ENCODE data around the gene PSMD11.
A peak's percentile ranks its signal among the peaks of the same experiment; 100 is the strongest.

PSMD11 gene

GRCh38 chr17:32503251-32504165 is 59.2 kb downstream of the PSMD11 start:
- H3K9me3 Mint-ChIP-seq: no peaks in the 10 kb centered on the region
- ATAC-seq (peak; percentile 85), DNase-seq (no peak)
- no peaks in the 10 kb centered on the region for H3K27me3 Mint-ChIP-seq
- H3K4me1 Mint-ChIP-seq: peaks cover 72% of the 10 kb centered on the region
- peak overlapping the region; percentile 35 for H3K4me3 Mint-ChIP-seq
- peaks cover 2% of the 10 kb centered on the region for H3K36me3 Mint-ChIP-seq (ENCODE audit: low read depth)
- H3K27ac Mint-ChIP-seq: peak overlapping the region; percentile 84

GRCh38 chr17:32504166-32504990 is 60.1 kb downstream of the PSMD11 start:
- no peaks in the 10 kb centered on the region for H3K27me3 Mint-ChIP-seq
- peaks cover 2% of the 10 kb centered on the region for H3K36me3 Mint-ChIP-seq (ENCODE audit: low read depth)
- H3K27ac Mint-ChIP-seq: peak overlapping the region; percentile 84
- ATAC-seq (no peak), DNase-seq (no peak)
- peak overlapping the region; percentile 35 for H3K4me3 Mint-ChIP-seq
- no peaks in the 10 kb centered on the region for H3K9me3 Mint-ChIP-seq
- peaks cover 76% of the 10 kb centered on the region for H3K4me1 Mint-ChIP-seq

GRCh38 chr17:32508926-32509325 is 64.6 kb downstream of the PSMD11 start:
- H3K27me3 Mint-ChIP-seq: no peaks in the 10 kb centered on the region
- no peak for ATAC-seq
- H3K4me1 Mint-ChIP-seq: peaks cover 52% of the 10 kb centered on the region
- no peaks in the 10 kb centered on the region for H3K36me3 Mint-ChIP-seq (ENCODE audit: low read depth)
- no peak overlapping the region for H3K4me3 Mint-ChIP-seq
- H3K27ac Mint-ChIP-seq: no peak overlapping the region
- no peaks in the 10 kb centered on the region for H3K9me3 Mint-ChIP-seq
- DNase-seq: no peak

GRCh38 chr17:32510466-32510865 is 66.2 kb downstream of the PSMD11 start:
- Mint-ChIP-seq H3K4me3 (no peak overlapping the region), H3K36me3 (ENCODE audit: low read depth) (no peaks in the 10 kb centered on the region), H3K27me3 (no peaks in the 10 kb centered on the region), H3K27ac (no peak overlapping the region), H3K9me3 (no peaks in the 10 kb centered on the region), H3K4me1 (peaks cover 50% of the 10 kb centered on the region)
- ATAC-seq: no peak
- no peak for DNase-seq

GRCh38 chr17:32512328-32512727 is 68.0 kb downstream of the PSMD11 start:
- Mint-ChIP-seq H3K36me3 (ENCODE audit: low read depth) (no peaks in the 10 kb centered on the region), H3K27me3 (no peaks in the 10 kb centered on the region), H3K27ac (no peak overlapping the region), H3K9me3 (no peaks in the 10 kb centered on the region), H3K4me3 (no peak overlapping the region), H3K4me1 (peaks cover 56% of the 10 kb centered on the region)
- ATAC-seq (no peak), DNase-seq (no peak)

- DNase-seq (no peak), ATAC-seq (no peak)
- Mint-ChIP-seq H3K27me3 (no peaks in the 10 kb centered on the region), H3K27ac (no peak overlapping the region), H3K9me3 (no peaks in the 10 kb centered on the region), H3K4me1 (peaks cover 60% of the 10 kb centered on the region), H3K4me3 (no peak overlapping the region), H3K36me3 (ENCODE audit: low read depth) (no peaks in the 10 kb centered on the region)
Observed at GRCh38 chr17:32513579-32513978, 69.3 kb downstream of the PSMD11 start.

- no peaks in the 10 kb centered on the region for H3K9me3 Mint-ChIP-seq
- H3K27ac Mint-ChIP-seq: no peak overlapping the region
- no peaks in the 10 kb centered on the region for H3K36me3 Mint-ChIP-seq (ENCODE audit: low read depth)
- no peak overlapping the region for H3K4me3 Mint-ChIP-seq
- H3K27me3 Mint-ChIP-seq: no peaks in the 10 kb centered on the region
- DNase-seq (no peak), ATAC-seq (no peak)
- peaks cover 60% of the 10 kb centered on the region for H3K4me1 Mint-ChIP-seq
Observed at GRCh38 chr17:32514606-32515005, 70.3 kb downstream of the PSMD11 start.

DNA sequence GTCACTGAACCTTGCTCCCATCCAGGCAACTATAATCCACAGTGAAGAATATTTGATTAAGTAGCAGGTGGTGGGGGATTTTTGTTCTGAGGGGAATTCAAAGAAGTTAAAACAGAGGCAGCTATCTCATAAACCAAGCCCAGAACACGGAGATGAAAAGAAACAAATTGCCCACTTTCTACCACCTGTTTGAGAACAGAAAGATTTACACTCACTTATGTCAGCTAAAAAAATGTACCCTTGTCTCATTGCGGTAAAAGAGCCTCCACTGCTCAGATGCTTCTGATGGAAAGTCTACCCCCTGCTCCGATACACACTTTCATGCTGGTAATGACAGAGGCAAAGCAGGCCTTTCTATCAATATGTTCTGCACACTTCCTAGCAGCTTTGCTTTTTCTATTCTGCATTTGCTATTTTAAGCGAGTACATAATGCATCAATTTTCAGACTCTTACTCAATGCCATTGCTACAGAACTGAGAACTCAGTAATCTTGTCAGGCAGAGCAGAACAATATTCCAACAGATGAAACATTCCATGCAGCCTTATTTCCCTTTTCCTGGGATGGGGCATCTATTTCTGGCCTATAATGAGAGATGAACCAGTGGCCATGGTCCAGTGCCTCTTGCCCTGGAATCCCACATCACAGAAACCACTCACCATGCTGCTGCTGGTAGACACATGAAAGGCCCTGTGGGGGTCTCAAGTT is 71.5 kb downstream of the PSMD11 start:
- ATAC-seq (peak; percentile 10), DNase-seq (no peak)
- H3K36me3 Mint-ChIP-seq (ENCODE audit: low read depth): no peaks in the 10 kb centered on the region
- peaks cover 73% of the 10 kb centered on the region for H3K4me1 Mint-ChIP-seq
- no peaks in the 10 kb centered on the region for H3K9me3 Mint-ChIP-seq
- H3K27ac Mint-ChIP-seq: peak overlapping the region; percentile 82
- H3K4me3 Mint-ChIP-seq: no peak overlapping the region
- no peaks in the 10 kb centered on the region for H3K27me3 Mint-ChIP-seq

GRCh38 chr17:32516450-32516849 is 72.1 kb downstream of the PSMD11 start:
- Mint-ChIP-seq H3K27ac (peak overlapping the region; percentile 80), H3K9me3 (no peaks in the 10 kb centered on the region), H3K36me3 (ENCODE audit: low read depth) (no peaks in the 10 kb centered on the region), H3K27me3 (no peaks in the 10 kb centered on the region), H3K4me3 (no peak overlapping the region), H3K4me1 (peaks cover 75% of the 10 kb centered on the region)
- ATAC-seq (no peak), DNase-seq (no peak)

DNA sequence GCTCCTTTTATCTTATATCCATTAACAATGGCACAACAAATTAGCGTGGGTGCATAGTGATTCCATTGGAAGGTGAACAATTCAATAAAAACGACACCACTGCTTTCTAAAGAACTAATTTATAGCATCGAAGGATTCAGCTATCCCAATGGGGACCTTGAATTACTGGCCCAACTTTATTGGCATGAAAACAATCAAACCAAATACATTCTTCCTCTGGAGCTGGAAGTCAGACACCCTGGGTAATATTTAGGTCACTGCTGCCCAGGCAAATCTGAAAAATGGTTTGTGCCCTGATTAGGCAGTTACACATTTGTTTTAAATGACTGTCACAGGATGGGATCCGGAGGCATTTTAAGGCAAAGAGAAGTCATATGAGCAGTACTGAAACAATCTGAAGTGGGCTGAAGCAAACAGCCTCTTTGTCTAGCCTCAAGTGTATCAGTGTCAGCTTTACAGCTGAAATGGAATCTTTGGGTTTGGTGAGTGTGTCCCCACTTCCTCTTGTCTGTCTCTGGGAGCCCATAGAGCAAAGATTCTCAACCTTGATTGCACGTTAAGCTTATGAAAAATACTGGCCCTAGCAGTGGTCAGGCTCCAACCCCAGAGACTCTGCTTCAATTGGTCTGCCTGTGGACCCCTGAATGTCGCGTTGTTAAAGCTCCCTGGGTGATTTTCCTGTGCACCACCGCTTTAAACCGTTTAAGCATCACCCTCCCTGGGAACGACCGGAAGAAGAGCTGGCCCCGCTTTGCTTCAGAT is 72.8 kb downstream of the PSMD11 start:
- ATAC-seq (peak; percentile 41), DNase-seq (no peak)
- Mint-ChIP-seq H3K4me3 (peak overlapping the region; percentile 7), H3K9me3 (no peaks in the 10 kb centered on the region), H3K27ac (peak overlapping the region; percentile 80), H3K27me3 (no peaks in the 10 kb centered on the region), H3K4me1 (peaks cover 76% of the 10 kb centered on the region), H3K36me3 (ENCODE audit: low read depth) (no peaks in the 10 kb centered on the region)

GRCh38 chr17:32517982-32518381 is 73.7 kb downstream of the PSMD11 start:
- Mint-ChIP-seq H3K4me3 (peak overlapping the region; percentile 55), H3K27me3 (no peaks in the 10 kb centered on the region), H3K9me3 (no peaks in the 10 kb centered on the region), H3K27ac (peak overlapping the region; percentile 41), H3K4me1 (peaks cover 83% of the 10 kb centered on the region), H3K36me3 (ENCODE audit: low read depth) (peaks cover 3% of the 10 kb centered on the region)
- ATAC-seq (no peak), DNase-seq (no peak)

DNA sequence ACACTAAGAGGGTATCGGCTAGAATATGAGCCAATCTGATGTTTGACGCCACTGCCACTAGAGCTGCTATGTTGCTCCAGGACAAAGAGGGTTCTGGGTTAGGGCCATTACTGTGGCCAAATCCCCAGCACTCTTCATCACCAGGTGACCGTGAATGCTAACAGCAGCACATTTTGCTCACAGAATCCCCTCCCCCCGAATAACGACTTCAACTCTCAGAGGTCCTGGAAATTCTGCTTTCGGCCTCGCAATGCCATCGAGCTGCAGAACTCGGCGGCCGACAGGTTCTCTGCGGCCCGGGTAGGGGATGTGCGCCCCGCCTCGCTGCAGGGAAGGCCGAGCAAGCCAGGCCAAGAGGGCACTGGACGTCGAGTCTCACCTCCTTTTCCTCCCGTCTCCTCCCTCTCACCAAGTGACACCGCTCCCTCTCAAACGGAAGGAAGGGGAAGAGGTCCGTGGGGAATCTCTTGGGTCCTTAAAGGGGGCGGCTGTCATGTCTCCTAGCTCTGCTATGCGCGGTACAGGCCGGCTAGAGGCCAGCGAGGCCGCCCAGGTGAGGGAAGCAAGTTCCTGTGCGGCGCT is 74.4 kb downstream of the PSMD11 start:
- DNase-seq: no peak
- peaks cover 3% of the 10 kb centered on the region for H3K36me3 Mint-ChIP-seq (ENCODE audit: low read depth)
- peak overlapping the region; percentile 55 for H3K4me3 Mint-ChIP-seq
- H3K9me3 Mint-ChIP-seq: no peaks in the 10 kb centered on the region
- no peaks in the 10 kb centered on the region for H3K27me3 Mint-ChIP-seq
- H3K27ac Mint-ChIP-seq: peak overlapping the region; percentile 41
- ATAC-seq: no peak
- H3K4me1 Mint-ChIP-seq: peaks cover 87% of the 10 kb centered on the region

DNA sequence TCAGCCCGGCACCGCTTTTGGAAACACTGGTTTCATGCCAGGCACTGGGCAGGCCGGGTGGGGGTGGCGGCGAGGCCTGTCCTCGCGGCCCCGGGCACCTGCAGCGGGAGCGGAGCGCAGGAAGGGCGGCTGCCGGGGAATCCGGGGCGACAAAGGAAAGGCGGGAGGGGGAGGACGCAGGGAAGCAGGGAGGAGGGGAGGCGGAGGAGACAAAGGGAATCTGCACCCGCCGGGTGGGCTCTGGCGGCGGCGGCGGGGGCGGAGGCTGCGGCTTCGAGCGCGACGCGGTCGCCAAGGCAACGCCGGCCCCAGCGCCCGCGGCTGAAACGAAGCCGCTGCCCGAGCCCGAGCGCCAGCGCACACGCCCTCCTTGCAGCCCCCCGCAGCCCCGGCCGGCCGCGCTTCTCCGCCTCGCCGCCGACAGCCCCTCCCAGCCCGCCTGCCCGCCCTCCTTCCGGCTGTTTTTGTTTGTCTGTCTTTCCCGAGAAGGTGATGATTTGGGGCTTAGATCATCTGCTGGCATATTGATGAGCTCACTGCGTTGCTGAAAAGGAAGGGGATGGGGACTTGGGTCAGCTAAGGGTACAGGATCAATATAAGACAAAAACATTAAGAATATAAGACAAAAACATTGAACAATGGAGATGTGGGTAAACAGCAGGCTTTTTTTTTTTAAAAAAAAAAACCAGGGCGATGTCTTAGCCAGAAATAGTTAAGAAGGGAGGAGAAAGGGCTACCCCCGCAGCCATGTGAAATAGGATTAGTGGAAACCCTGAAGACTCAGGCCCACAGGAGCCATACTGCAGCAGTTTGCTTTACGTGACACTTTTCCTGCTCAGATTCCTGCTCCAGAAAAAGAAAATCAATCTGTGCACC is 75.2 kb downstream of the PSMD11 start:
- Mint-ChIP-seq H3K36me3 (ENCODE audit: low read depth) (peaks cover 3% of the 10 kb centered on the region), H3K4me1 (peaks cover 93% of the 10 kb centered on the region), H3K9me3 (no peaks in the 10 kb centered on the region), H3K27me3 (no peaks in the 10 kb centered on the region), H3K4me3 (peak overlapping the region; percentile 78), H3K27ac (peak overlapping the region; percentile 91)
- DNase-seq: peak; percentile 77
- ATAC-seq: peak; percentile 22
